IMR-90 (cell line): ENCODE measurements around the gene ANKFN1. TPM values are rescaled to one million over a fixed set of nuclear protein-coding genes. Genes with fewer than 3 reads are reported as not detected.

Source experiments
- ATAC-seq: fragments of 200-7000 bp; cut with Tn5 transposase; 2 replicates; pipeline ENCODE4 v1.9.1; 2020; ENCODE audit warnings: low read depth, mild to moderate bottlenecking, moderate library complexity
- BruUV-seq: library from RNA; stranded (reverse); fragments of 400-500 nt; replicated peaks from 2 replicates; lab custom pipeline; 2021; lab: Mats Ljungman, UMichigan
- CTCF ChIA-PET: fragments of 300-600 bp; formaldehyde crosslinking; extraction: SDS; loops from one replicate; lab custom pipeline; 2021; ENCODE audit warnings: antibody characterized with exemption; lab: Yijun Ruan, JAX
- POLR2A ChIA-PET: fragments of 300-600 bp; sonication (Branson Sonifier 250); formaldehyde crosslinking; loops from one replicate; lab custom pipeline; 2022; ENCODE audit warnings: antibody characterized with exemption; ENCODE audit not compliant: unreplicated experiment; lab: Charles Lee
- DNase-seq: peaks from one replicate; pipeline ENCODE4 v3.0.0; 2013
- H2AFZ ChIP-seq: replicated peaks from 2 replicates; pipeline ENCODE3; 2013; ENCODE audit warnings: low read length, mild to moderate bottlenecking; ENCODE audit not compliant: poor library complexity
- H2AK5ac ChIP-seq: 2 replicates; pipeline ENCODE4 v1.6.1; 2013; ENCODE audit warnings: low read depth, low read length, inconsistent platforms
- H2AK9ac ChIP-seq: replicated peaks from 2 replicates; pipeline ENCODE3; 2013; ENCODE audit warnings: mild to moderate bottlenecking, low read depth, low read length, moderate library complexity; ENCODE audit not compliant: poor library complexity
- H2BK120ac ChIP-seq: 2 replicates; pipeline ENCODE4 v1.6.1; 2013; ENCODE audit warnings: low read depth, low read length, inconsistent platforms
- H2BK15ac ChIP-seq: 3 replicates; pipeline ENCODE4 v1.6.1; 2013; ENCODE audit warnings: low read depth, low read length, inconsistent platforms
- H2BK20ac ChIP-seq: 2 replicates; pipeline ENCODE4 v1.6.1; 2013; ENCODE audit warnings: low read depth, mild to moderate bottlenecking, inconsistent platforms, low read length, moderate library complexity
- H2BK5ac ChIP-seq: 2 replicates; pipeline ENCODE4 v1.6.1; 2013; ENCODE audit warnings: mild to moderate bottlenecking, low read depth, low read length, inconsistent platforms; ENCODE audit not compliant: poor library complexity, severe bottlenecking
- H3K14ac ChIP-seq: replicated peaks from 2 replicates; pipeline ENCODE4 v1.6.1; 2013; ENCODE audit warnings: low read depth, low read length, inconsistent platforms
- H3K18ac ChIP-seq: 2 replicates; pipeline ENCODE4 v1.6.1; 2013; ENCODE audit warnings: low read depth, low read length, control low read depth
- H3K23ac ChIP-seq: 2 replicates; pipeline ENCODE4 v1.6.1; 2013; ENCODE audit warnings: low read depth, low read length, inconsistent platforms
- H3K27ac ChIP-seq: 2 replicates; pipeline ENCODE4 v1.5.1; 2013; ENCODE audit warnings: mild to moderate bottlenecking, control low read depth, low read length; ENCODE audit not compliant: insufficient read depth
- H3K27me3 ChIP-seq: 2 replicates; pipeline ENCODE4 v1.6.1; 2013; ENCODE audit warnings: low read length; ENCODE audit not compliant: control insufficient read depth, insufficient read depth
- H3K36me3 ChIP-seq: 2 replicates; pipeline ENCODE4 v1.6.1; 2013; ENCODE audit warnings: low read length, mixed read lengths; ENCODE audit not compliant: control insufficient read depth, insufficient read depth
- H3K4ac ChIP-seq: 2 replicates; pipeline ENCODE4 v1.6.1; 2013; ENCODE audit warnings: low read depth, low read length, inconsistent platforms
- H3K4me1 ChIP-seq: 2 replicates; pipeline ENCODE4 v1.6.1; 2013; ENCODE audit warnings: low read length, mixed read lengths; ENCODE audit not compliant: control insufficient read depth, insufficient read depth
- H3K4me2 ChIP-seq: 2 replicates; pipeline ENCODE4 v1.6.1; 2013; ENCODE audit warnings: low read depth, mild to moderate bottlenecking, control low read depth, low read length, moderate library complexity
- H3K4me3 ChIP-seq: 2 replicates; pipeline ENCODE4 v1.5.1; 2013; ENCODE audit warnings: low read depth, mild to moderate bottlenecking, control low read depth, low read length, moderate library complexity; ENCODE audit not compliant: insufficient read depth
- H3K56ac ChIP-seq: 2 replicates; pipeline ENCODE4 v1.6.1; 2013; ENCODE audit warnings: low read length, inconsistent platforms; ENCODE audit not compliant: insufficient read depth; ENCODE audit errors: extremely low read depth
- H3K79me1 ChIP-seq, 2 experiments: 2 replicates each; pipeline ENCODE4 v1.6.1; 2013; ENCODE audit warnings: low read length in 2 of 2, inconsistent platforms in 1 of 2, low read depth in 1 of 2
- H3K9ac ChIP-seq: 2 replicates; pipeline ENCODE4 v1.6.1; 2013; ENCODE audit warnings: low read depth, low read length, control low read depth
- H3K9me1 ChIP-seq: 2 replicates; pipeline ENCODE4 v1.6.1; 2013; ENCODE audit warnings: low read length, inconsistent platforms; ENCODE audit not compliant: insufficient read depth
- H3K9me3 ChIP-seq: 2 replicates; pipeline ENCODE4 v1.6.1; 2013; ENCODE audit warnings: low read length; ENCODE audit not compliant: control insufficient read depth, insufficient read depth
- H4K20me1 ChIP-seq: 2 replicates; pipeline ENCODE4 v1.6.1; 2013; ENCODE audit warnings: low read length, inconsistent platforms; ENCODE audit not compliant: insufficient read depth
- H4K5ac ChIP-seq: 2 replicates; pipeline ENCODE4 v1.6.1; 2013; ENCODE audit warnings: mild to moderate bottlenecking, low read depth, low read length, control low read depth
- H4K8ac ChIP-seq, 2 experiments: 2 replicates each; pipeline ENCODE4 v1.6.1; 2013; ENCODE audit warnings: low read depth in 2 of 2, low read length in 2 of 2, control low read depth in 1 of 2, inconsistent platforms in 1 of 2
- H4K91ac ChIP-seq: 2 replicates; pipeline ENCODE4 v1.6.1; 2013; ENCODE audit warnings: low read depth, low read length, inconsistent platforms; ENCODE audit not compliant: insufficient read depth
- CEBPB ChIP-seq: IDR thresholded peaks from 2 replicates; pipeline ENCODE4 v1.6.1; 2012; ENCODE audit warnings: low read depth, low read length, improper control_type of control experiment
- FOS ChIP-seq: fragments of 150-350 bp; IDR thresholded peaks from 2 replicates; pipeline ENCODE4 v1.6.1; 2016; ENCODE audit warnings: low read depth, low read length
- USF2 ChIP-seq: fragments of 150-350 bp; IDR thresholded peaks from 2 replicates; pipeline ENCODE4 v1.6.1; 2017; ENCODE audit warnings: mild to moderate bottlenecking, antibody characterized with exemption, low read length, low read depth
- WGBS, 2 experiments: methylation state at CpG; one replicate each; pipeline versions ENCODE4 v1.1.5 to v1.1.7; 2013; ENCODE audit warnings: missing lambda C conversion rate in 2 of 2; ENCODE audit not compliant: insufficient read length in 1 of 2; ENCODE audit errors: extremely low coverage in 2 of 2; 5-methylcytosine and 5-hydroxymethylcytosine counted together
- dilution Hi-C: fragments of 300-500 bp; cut with HindIII; formaldehyde crosslinking; loops from one replicate; pipeline ENCODE4 v1.14.3; 2018; ENCODE audit warnings: low sequenced_read_pairs; ENCODE audit not compliant: unreplicated experiment
- in situ Hi-C: fragments of 300-500 bp; cut with MboI; formaldehyde crosslinking; loops from 3 replicates; pipeline ENCODE4 v1.14.3; 2019; ENCODE audit warnings: low sequenced_read_pairs, inconsistent platforms, mixed read lengths
- intact Hi-C: fragments of 100-400 bp; cut with micrococcal nuclease; formaldehyde crosslinking; loops from 2 replicates; pipeline ENCODE4 v1.10.0; 2022
- polyA plus RNA-seq, 3 experiments: library from polyadenylated mRNA; depleted of rRNA; stranded (reverse); fragments of >200 nt; gene quantifications; 2 replicates each; pipeline ENCODE4 v1.2.3, GENCODE V29; 2012; ENCODE audit warnings: low replicate concordance in 1 of 3
- total RNA-seq: library from RNA; depleted of rRNA; stranded (reverse); fragments of >200 nt; gene quantifications from 2 replicates; pipeline ENCODE4 v1.2.3, GENCODE V29; 2012

The ANKFN1 gene
- total and polyA plus RNA-seq, 2 of the 4 experiments (the other 2 are of a cell fraction) = not detected

GRCh38 chr17:56165072-56165641 is 11.9 kb downstream of the ANKFN1 start:
- H3K4me1 ChIP-seq = peaks cover 10% of the 10 kb centered on the region
- no TSS peak for BruUV-seq
- TF ChIP-seq USF2 (peak; percentile 36; the same call in 1 of the 2 replicates), FOS (no peak), CEBPB (peak; percentile 65)

More at GRCh38 chr17:56165072-56165641, 11.9 kb downstream of the ANKFN1 start:
- H2AFZ ChIP-seq = no peak overlapping the region
- no peak overlapping the region for H3K4me2 ChIP-seq
- H3K9ac ChIP-seq = peak overlapping the region; percentile 46; the same call in 1 of the 2 replicates
- H3K79me1 ChIP-seq = 0 out of 4 replicates have a peak, but pooled peaks cover 0 to 6% of the 10 kb centered on the region in 2 experiments
- H3K9me3 ChIP-seq = no peaks in the 10 kb centered on the region
- intact Hi-C loops = loop anchor here (2.0 kb wide), 1 partner anchor 22 kb away; no protein-coding TSS in a partner anchor
- H3K27ac ChIP-seq = peak overlapping the region; percentile 97
- peak overlapping the region; percentile 78 for H4K5ac ChIP-seq
- ATAC-seq (peak; percentile 72), DNase-seq (peak; percentile 81)
- H2BK5ac ChIP-seq = peak overlapping the region; percentile 100
- H3K23ac ChIP-seq = peak overlapping the region; percentile 90; the same call in 1 of the 2 replicates
- H3K4me3 ChIP-seq = no peak overlapping the region
- H3K4ac ChIP-seq = peak overlapping the region; percentile 99
- no peak overlapping the region for H2BK15ac ChIP-seq
- CTCF ChIA-PET = interaction anchor here (1.2 kb wide), 1 partner anchor 155 kb away, joined by 4 read pairs; no protein-coding TSS in a partner anchor
- no peaks in the 10 kb centered on the region for H3K27me3 ChIP-seq
- no peak overlapping the region for H2AK9ac ChIP-seq
- H4K8ac ChIP-seq = peak overlapping the region; percentile 89 to 96
- dilution Hi-C loops = no loop called here
- H4K20me1 ChIP-seq = no peaks in the 10 kb centered on the region
- in situ Hi-C loops = no loop called here
- peak overlapping the region; percentile 84; the same call in 1 of the 2 replicates for H3K14ac ChIP-seq
- H3K56ac ChIP-seq = peak overlapping the region; percentile 68; the same call in 1 of the 2 replicates
- POLR2A ChIA-PET = interaction anchor here (0.6 to 2.9 kb wide), 3 partner anchors 9 to 535 kb away, joined by 3 to 18 read pairs (median 3); no protein-coding TSS in a partner anchor
- H3K36me3 ChIP-seq = no peaks in the 10 kb centered on the region
- H4K91ac ChIP-seq = peak overlapping the region; percentile 100
- H3K9me1 ChIP-seq = peaks cover 11% of the 10 kb centered on the region
- H2AK5ac ChIP-seq = 0 out of 2 replicates have a peak overlapping the region, but pooled peaks have one; percentile 23
- peak overlapping the region; percentile 95 for H2BK20ac ChIP-seq
- H2BK120ac ChIP-seq = peak overlapping the region; percentile 99
- H3K18ac ChIP-seq = peak overlapping the region; percentile 87
- no CpG with 5 or more reads among the region's 8 CpGs for WGBS, 2 experiments
